GM18511 (cell line): Measurements from ENCODE around the gene ACER3.
"Not testable (repeated sequence)": the region's sequence is repeated elsewhere in the genome, so short reads cannot be mapped to it uniquely, and the experiment has no call there.

Experiments used
- ATAC-seq: cut with Tn5 transposase; IDR thresholded peaks from one replicate; pipeline ENCODE4 v1.9.1; 2021; ENCODE audit warnings: mild to moderate bottlenecking, moderate library complexity; ENCODE audit not compliant: unreplicated experiment

ACER3 gene

DNA sequence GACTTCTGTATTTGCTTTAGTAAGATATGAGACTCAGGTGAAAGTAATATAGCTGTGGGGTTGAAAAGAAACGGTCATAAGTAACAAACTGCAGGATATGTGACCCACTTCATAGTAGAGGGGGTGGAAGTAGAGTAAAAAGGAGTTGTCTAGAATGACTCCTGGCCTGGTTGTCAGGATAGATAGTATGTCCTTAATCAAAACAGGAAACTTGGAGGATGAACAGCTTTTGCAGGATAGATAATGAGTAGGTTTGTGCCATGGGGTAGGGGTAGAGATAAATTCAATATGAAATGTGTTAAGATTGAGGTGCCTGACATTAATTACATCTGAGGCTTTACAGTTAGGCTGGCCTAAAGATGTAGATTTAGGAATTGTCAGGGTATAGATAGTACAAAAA is 126.5 kb downstream of the ACER3 start:
- no peak for ATAC-seq

- no peak for ATAC-seq
Measured at GRCh38 chr11:76990628-76991027, 129.9 kb downstream of the ACER3 start.

DNA sequence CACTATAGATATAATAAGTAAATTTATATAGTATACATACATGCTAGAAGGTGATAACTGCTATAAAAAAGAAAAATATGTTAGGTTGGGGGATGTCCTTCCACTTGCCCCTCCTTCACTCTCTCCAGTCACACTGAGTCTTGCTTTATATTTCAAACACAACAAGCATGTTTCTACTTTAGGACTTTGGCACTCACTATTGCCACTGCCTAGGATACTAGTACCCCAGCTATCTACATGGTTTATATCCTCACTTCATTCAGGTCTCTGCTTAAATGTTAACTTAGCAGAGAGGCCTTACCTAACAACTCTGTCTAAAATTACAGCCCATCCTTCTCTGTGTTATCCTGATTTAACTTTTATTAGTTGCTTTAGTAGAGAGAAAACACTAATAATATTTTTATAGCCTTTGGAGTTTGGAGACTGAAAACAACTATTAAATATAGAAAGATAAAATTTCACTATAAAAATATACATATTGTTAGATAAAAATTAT is 134.4 kb downstream of the ACER3 start:
- ATAC-seq: no peak

- no peak for ATAC-seq
Measured at GRCh38 chr11:76997512-76997911, 136.8 kb downstream of the ACER3 start.

GRCh38 chr11:76999597-76999996 is 138.9 kb downstream of the ACER3 start:
- no peak for ATAC-seq

DNA sequence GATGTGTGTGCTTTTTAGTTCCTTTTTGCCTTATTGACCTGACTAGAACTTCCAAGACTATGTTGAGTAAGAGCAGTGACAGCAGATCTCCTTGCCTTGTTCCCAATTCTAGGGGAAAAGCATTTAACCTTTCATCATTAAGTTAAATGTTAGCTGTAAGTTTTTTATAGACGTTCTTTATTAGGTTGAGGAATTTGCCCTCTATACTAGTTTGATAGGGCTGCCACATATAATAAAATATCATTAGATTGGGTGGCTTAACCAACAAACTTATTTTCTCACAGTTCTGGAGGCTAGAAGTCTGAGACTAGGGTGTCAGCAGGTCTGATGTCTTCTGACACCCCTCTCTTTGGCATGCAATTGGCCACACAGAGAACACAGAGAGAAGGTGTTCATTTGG is 140.9 kb downstream of the ACER3 start:
- ATAC-seq: no peak

- no peak for ATAC-seq
Measured at GRCh38 chr11:77002776-77003175, 142.1 kb downstream of the ACER3 start.

DNA sequence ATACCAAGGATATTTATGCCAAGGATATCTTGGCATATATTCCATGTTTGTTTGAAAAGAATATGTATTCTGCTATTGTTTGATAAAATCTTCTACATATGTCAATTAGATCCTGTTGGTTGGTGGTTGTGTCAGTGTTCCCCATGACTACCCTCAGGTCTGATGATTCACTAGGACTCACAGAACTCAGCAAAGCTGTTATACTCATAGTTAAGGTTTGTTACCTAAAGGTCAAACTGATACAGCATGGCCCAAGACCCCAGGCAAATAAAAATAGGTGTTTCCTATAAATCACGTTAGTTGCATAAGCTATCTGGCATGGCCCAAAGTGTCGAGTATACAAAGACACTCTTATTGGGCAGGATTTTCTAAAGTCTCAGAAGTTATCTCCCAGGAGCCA is 143.2 kb downstream of the ACER3 start:
- ATAC-seq: no peak

GRCh38 chr11:77009533-77010160 is 148.9 kb downstream of the ACER3 start:
- ATAC-seq: no peak

- ATAC-seq: no peak
Measured at GRCh38 chr11:77014669-77015068, 154.0 kb downstream of the ACER3 start.

GRCh38 chr11:77018396-77018924 is 157.7 kb downstream of the ACER3 start:
- not testable (repeated sequence) for ATAC-seq

DNA sequence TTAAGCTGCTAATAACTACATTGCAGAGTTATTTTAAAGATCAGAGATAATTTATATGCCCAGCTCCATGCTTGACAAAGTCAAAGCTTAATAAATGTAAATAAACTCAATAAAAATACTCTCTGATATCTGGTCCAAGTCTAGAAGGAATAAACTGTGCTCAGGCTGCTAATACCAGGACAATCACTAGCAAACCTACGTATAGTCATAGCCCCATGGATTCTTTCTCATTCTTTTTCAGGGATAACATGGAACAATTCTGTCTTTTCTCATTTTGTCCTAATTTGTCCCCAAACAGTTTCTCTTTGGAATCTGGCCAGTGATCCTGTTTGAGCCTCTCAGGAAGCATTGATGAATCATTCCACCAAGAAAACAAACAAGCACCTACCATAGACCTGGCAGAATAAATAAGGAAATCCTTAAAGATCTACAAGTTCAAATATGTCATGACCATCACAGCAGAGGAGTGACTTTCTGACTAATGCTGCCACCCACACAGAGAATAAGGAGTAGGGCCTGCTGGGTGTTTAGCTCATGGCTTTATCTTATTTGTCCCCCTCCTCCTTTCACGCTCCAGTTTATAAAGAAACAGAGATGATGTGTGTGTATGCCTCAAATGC is 159.4 kb downstream of the ACER3 start:
- no peak for ATAC-seq

- no peak for ATAC-seq
Measured at GRCh38 chr11:77020734-77021133, 160.0 kb downstream of the ACER3 start.

GRCh38 chr11:77024745-77025144 is 164.0 kb downstream of the ACER3 start:
- ATAC-seq: no peak

- ATAC-seq: no peak
Measured at GRCh38 chr11:77026221-77026620, 165.5 kb downstream of the ACER3 start.

DNA sequence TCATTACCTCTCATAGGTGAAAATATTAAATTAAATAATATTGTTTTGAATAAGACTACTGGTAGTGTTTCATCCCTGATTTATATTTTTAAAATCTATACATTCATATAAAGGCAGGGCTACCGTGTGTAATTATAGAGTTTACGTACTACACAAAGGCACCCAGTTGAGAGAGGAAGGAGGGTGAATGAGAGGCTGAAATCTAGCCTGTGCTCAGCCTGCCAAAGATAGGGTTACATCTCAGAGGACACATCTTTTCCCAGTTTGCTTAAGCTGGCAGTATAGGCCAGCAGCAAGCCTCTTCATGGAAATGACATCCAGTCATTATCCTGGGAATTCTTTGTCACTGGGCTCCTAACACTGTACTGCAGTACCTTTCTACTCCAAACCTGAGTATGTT is 166.0 kb downstream of the ACER3 start:
- no peak for ATAC-seq

GRCh38 chr11:77027275-77027674 is 166.6 kb downstream of the ACER3 start:
- no peak for ATAC-seq

GRCh38 chr11:77029829-77030228 is 169.1 kb downstream of the ACER3 start:
- no peak for ATAC-seq

GRCh38 chr11:77030834-77031414 is 170.2 kb downstream of the ACER3 start:
- no peak for ATAC-seq

DNA sequence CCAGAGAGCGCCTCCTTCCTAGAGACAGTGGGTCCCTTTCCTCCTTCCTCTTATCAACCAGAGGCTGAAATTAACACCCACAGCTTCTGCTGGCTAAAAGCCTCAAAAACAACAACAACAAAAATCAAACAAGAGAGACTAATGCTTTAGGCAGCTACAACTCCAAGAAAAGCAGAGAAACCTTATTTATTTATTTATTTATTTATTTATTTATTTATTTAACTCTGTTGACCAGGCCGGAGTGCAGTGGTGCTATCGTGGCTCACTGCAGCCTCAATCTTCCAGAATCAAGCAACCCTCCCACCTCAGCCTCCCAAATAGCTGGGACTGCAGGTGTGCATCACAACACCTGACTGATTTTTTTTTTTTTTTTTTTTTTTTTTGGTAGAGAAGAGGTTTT is 170.9 kb downstream of the ACER3 start:
- no peak for ATAC-seq

- ATAC-seq: no peak
Measured at GRCh38 chr11:77035039-77035438, 174.3 kb downstream of the ACER3 start.

GRCh38 chr11:77035580-77035979 is 174.9 kb downstream of the ACER3 start:
- no peak for ATAC-seq
